ENCODE results near the gene HAS3. TPM values are rescaled to one million over a fixed set of nuclear protein-coding genes. Genes with fewer than 3 reads are reported as not detected.
"Not testable (repeated sequence)": the region's sequence is repeated elsewhere in the genome, so short reads cannot be mapped to it uniquely, and the experiment has no call there.

Gene HAS3
- total RNA-seq, 1 experiment from 2014 or later = 1.3 TPM

GRCh38 chr16:69141936-69142335, 36.5 kb downstream of the HAS3 start:
- DNase-seq (ENCODE audit: low read depth) = no peak

- DNase-seq (ENCODE audit: low read depth) = no peak
These were observed 37.7 kb downstream of the HAS3 start for GRCh38 chr16:69143116-69143515.

- no peak for DNase-seq (ENCODE audit: low read depth)
These were observed 40.2 kb downstream of the HAS3 start for GRCh38 chr16:69145658-69146057.

GRCh38 chr16:69149621-69150020, 44.2 kb downstream of the HAS3 start:
- DNase-seq (ENCODE audit: low read depth) = not testable (repeated sequence)

- DNase-seq (ENCODE audit: low read depth) = peak; percentile 75
These were observed 44.9 kb downstream of the HAS3 start for GRCh38 chr16:69150146-69150865.

GRCh38 chr16:69157196-69157595, 51.7 kb downstream of the HAS3 start:
- no peak for DNase-seq (ENCODE audit: low read depth)

GRCh38 chr16:69160192-69160591, 54.7 kb downstream of the HAS3 start:
- no peak for DNase-seq (ENCODE audit: low read depth)

GRCh38 chr16:69165584-69165983, 60.1 kb downstream of the HAS3 start:
- DNase-seq (ENCODE audit: low read depth) = no peak

- peak; percentile 65 for DNase-seq (ENCODE audit: low read depth)
These were observed 60.9 kb downstream of the HAS3 start for GRCh38 chr16:69166221-69166833.

- DNase-seq (ENCODE audit: low read depth) = peak; percentile 71
These were observed 61.8 kb downstream of the HAS3 start for GRCh38 chr16:69166946-69167930.

Other genes with a start within 250 kb of the HAS3 start
- 82.1 and 84.6 TPM in 2 replicates for gene CHTF8, start 26.9 kb downstream of the HAS3 start, total RNA-seq (2014; rRNA removed; shearing (Covaris generic))
- 32.0 and 37.4 TPM in 2 replicates for gene UTP4, start 27.0 kb downstream of the HAS3 start, total RNA-seq (2014; rRNA removed; shearing (Covaris generic))
- 20.9 and 48.2 TPM in 2 replicates for gene SNTB2, start 81.5 kb downstream of the HAS3 start, total RNA-seq (2014; rRNA removed; shearing (Covaris generic))
- gene VPS4A, start 205.7 kb downstream of the HAS3 start, total RNA-seq (2014; rRNA removed; shearing (Covaris generic)) = 27.8 and 32.1 TPM in 2 replicates
- gene PDF, start 224.9 kb downstream of the HAS3 start, total RNA-seq (2014; rRNA removed; shearing (Covaris generic)) = 23.5 and 29.5 TPM in 2 replicates
- gene COG8, start 233.9 kb downstream of the HAS3 start, total RNA-seq (2014; rRNA removed; shearing (Covaris generic)) = 31.7 and 36.8 TPM in 2 replicates
- 24.5 and 29.4 TPM in 2 replicates for gene NIP7, start 234.1 kb downstream of the HAS3 start, total RNA-seq (2014; rRNA removed; shearing (Covaris generic))
- not detected in 2 replicates for gene TMED6, start 246.1 kb downstream of the HAS3 start, total RNA-seq (2014; rRNA removed; shearing (Covaris generic))

Measured in M059J (cell line).